Tibial artery (tissue), 4 donors: Measurements from ENCODE around the gene SLC24A4.

ENCODE experiments used
- DNase-seq, 2 donors: peaks; one replicate each; pipeline ENCODE4 v3.0.0-alpha.2; 2019
- H3K27ac ChIP-seq, 2 donors: fragments of 200-600 bp; sonication (generic) in 1 of 2; 1 replicate in 1 of 2; 2 replicates in 1 of 2; pipeline ENCODE4 v1.5.1; 2018 to 2019; ENCODE audit warnings: mild to moderate bottlenecking in 1 of 2
- H3K27me3 ChIP-seq, 2 donors: fragments of 200-600 bp; sonication (generic) in 1 of 2; one replicate each; pipeline versions ENCODE4 v1.5.1 to v1.6.0; 2016 to 2019
- H3K36me3 ChIP-seq, 3 donors: fragments of 200-600 bp; sonication (generic) in 2 of 3; one replicate each; pipeline ENCODE4 v1.5.1; 2016 to 2019; ENCODE audit warnings: mild to moderate bottlenecking in 2 of 3
- H3K4me1 ChIP-seq, 4 donors: fragments of 200-600 bp; sonication (generic) in 2 of 4; 1 replicate in 3 of 4; 2 replicates in 1 of 4; pipeline ENCODE4 v1.5.1; 2016 to 2019
- H3K4me3 ChIP-seq, 2 donors: fragments of 200-600 bp; sonication (generic) in 1 of 2; 1 replicate in 1 of 2; 2 replicates in 1 of 2; pipeline ENCODE4 v1.5.1; 2018 to 2019; ENCODE audit warnings: mild to moderate bottlenecking in 2 of 2
- H3K9me3 ChIP-seq, 3 donors: fragments of 200-600 bp; sonication (generic) in 1 of 3; one replicate each; pipeline ENCODE4 v1.5.1; 2016 to 2019
- CTCF ChIP-seq, 2 experiments: fragments of 200-600 bp in 1 of 2; fragments of 450-650 bp in 1 of 2; IDR thresholded peaks; one replicate each; pipeline ENCODE4 v1.5.1; 2017 to 2019; ENCODE audit warnings: antibody characterized with exemption in 2 of 2, mild to moderate bottlenecking in 1 of 2, moderate library complexity in 1 of 2
- intact Hi-C: fragments of 100-400 bp; cut with DNase I; formaldehyde crosslinking; loops from one replicate; pipeline ENCODE4 v1.15.0; 2023; ENCODE audit warnings: low total_unique reads

SLC24A4 gene

GRCh38 chr14:92453691-92454090 is 130.7 kb downstream of the SLC24A4 start:
- H3K4me1 ChIP-seq = peaks cover 0 to 5% (median 2%) of the 10 kb centered on the region in 4 donors
- intact Hi-C loops = loop anchor here (10.0 kb wide), 1 partner anchor 329 kb away; the partner anchor contains the start of genes CPSF2 and NDUFB1
- no peak for DNase-seq
- H3K27me3 ChIP-seq = no peaks in the 10 kb centered on the region
- no peaks in the 10 kb centered on the region for H3K9me3 ChIP-seq
- H3K27ac ChIP-seq = no peak overlapping the region
- TF ChIP-seq CTCF (IDR thresholded peaks at IDR 0.05) = no peak
- no peaks in the 10 kb centered on the region for H3K36me3 ChIP-seq
- H3K4me3 ChIP-seq = no peak overlapping the region

DNA sequence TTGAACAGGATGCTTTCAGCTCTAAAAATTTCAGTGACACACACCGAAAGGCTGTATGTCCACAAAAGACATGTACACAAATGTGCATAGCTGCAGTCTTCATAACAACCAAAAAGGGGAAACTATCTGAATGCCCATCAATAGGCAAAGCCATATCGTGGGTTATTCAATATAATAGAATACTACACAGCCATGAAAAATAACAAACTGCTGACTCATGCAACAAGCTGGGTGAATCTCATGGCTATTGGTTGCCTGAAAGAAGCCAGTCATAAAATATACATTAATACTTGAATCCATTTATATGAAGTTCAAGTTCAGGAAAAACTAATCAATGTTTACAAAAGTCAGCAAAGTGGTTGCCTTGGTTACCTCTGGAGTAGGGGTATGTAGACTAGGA is 132.3 kb downstream of the SLC24A4 start:
- Histone ChIP-seq H3K27me3 (no peaks in the 10 kb centered on the region), H3K9me3 (no peaks in the 10 kb centered on the region), H3K4me3 (no peak overlapping the region), H3K36me3 (no peaks in the 10 kb centered on the region), H3K27ac (no peak overlapping the region), H3K4me1 (peaks cover 0 to 5% (median 2%) of the 10 kb centered on the region in 4 donors)
- TF ChIP-seq CTCF (IDR thresholded peaks at IDR 0.05) = no peak
- intact Hi-C loops = loop anchor here (10.0 kb wide), 1 partner anchor 330 kb away; the partner anchor contains the start of genes CPSF2 and NDUFB1
- no peak for DNase-seq

DNA sequence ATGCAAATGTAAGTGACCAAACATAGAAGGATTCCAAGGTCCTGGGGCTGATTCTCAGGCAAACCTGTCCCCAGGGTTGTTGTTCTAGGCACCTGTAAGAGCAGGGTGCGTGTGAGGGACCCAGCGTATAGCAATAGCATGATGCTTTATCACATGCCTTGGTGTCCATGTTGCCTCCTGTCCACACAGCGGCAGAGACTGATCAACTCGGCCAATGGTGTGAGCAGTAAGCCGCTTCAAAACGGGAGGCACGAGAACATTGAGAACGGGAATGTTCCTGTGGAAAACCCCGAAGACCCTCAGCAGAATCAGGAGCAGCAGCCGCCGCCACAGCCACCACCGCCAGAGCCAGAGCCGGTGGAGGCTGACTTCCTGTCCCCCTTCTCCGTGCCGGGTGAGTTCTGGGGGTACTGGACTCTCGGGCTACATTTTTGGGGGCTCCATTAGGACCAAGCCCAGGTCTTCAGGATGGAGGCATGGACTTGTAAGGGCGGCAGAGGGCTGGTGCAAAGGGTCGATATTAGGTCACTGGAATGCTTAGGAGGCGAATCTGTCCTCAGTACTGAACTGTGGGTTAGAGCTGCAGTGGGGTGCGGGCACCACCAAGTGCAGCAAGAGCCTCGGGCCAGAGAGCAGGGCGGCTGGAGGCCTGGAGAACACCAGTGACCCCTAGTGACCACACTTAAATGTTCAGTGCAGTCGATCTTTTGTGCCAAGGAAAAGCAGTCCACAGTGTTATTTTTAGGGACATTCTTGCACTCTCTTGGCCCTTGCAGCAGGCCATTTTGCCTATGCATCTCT is 133.4 kb downstream of the SLC24A4 start:
- intact Hi-C loops = loop anchor here (10.0 kb wide), 1 partner anchor 332 kb away; the partner anchor contains the start of genes CPSF2 and NDUFB1
- no peaks in the 10 kb centered on the region for H3K27me3 ChIP-seq
- peaks cover 0 to 15% (median 3%) of the 10 kb centered on the region in 4 donors for H3K4me1 ChIP-seq
- H3K36me3 ChIP-seq = no peaks in the 10 kb centered on the region
- H3K27ac ChIP-seq = no peak overlapping the region
- H3K4me3 ChIP-seq = no peak overlapping the region
- no peaks in the 10 kb centered on the region for H3K9me3 ChIP-seq
- DNase-seq = peak in 1 of 2 donors; percentile 38
- TF ChIP-seq CTCF (IDR thresholded peaks at IDR 0.05) = peak; percentile 68 to 74

DNA sequence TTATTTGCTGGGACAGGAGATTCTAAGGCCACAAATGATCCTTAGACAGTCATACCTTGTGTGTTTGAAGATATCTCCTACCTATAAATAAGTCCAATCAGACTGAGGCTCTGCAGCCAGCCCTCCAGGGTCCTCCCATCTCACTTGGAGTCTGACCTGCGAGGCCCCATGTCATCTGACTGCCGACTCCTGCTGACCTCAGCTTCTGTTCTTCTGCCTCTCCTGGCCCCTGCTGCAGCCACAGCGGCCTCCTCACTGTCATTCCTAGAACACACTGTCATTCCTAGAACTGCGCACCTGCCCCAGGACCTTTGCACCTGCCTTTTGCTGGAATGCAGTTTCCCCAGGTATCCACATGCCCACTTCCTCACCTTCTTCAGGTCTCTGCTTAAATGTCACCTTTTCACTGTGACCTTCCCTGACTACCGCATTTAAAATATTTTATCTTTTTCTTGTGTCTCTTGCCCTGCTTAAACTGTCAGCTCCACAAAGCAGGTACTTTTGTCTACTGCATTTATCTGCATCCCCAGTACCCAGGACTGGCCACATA is 134.1 kb downstream of the SLC24A4 start:
- Histone ChIP-seq H3K27me3 (no peaks in the 10 kb centered on the region), H3K4me1 (peaks cover 0 to 20% (median 5%) of the 10 kb centered on the region in 4 donors), H3K4me3 (no peak overlapping the region), H3K36me3 (no peaks in the 10 kb centered on the region), H3K27ac (no peak overlapping the region), H3K9me3 (no peaks in the 10 kb centered on the region)
- intact Hi-C loops = loop anchor here (10.0 kb wide), 1 partner anchor 332 kb away; the partner anchor contains the start of genes CPSF2 and NDUFB1
- no peak for TF ChIP-seq CTCF (IDR thresholded peaks at IDR 0.05)
- no peak for DNase-seq

DNA sequence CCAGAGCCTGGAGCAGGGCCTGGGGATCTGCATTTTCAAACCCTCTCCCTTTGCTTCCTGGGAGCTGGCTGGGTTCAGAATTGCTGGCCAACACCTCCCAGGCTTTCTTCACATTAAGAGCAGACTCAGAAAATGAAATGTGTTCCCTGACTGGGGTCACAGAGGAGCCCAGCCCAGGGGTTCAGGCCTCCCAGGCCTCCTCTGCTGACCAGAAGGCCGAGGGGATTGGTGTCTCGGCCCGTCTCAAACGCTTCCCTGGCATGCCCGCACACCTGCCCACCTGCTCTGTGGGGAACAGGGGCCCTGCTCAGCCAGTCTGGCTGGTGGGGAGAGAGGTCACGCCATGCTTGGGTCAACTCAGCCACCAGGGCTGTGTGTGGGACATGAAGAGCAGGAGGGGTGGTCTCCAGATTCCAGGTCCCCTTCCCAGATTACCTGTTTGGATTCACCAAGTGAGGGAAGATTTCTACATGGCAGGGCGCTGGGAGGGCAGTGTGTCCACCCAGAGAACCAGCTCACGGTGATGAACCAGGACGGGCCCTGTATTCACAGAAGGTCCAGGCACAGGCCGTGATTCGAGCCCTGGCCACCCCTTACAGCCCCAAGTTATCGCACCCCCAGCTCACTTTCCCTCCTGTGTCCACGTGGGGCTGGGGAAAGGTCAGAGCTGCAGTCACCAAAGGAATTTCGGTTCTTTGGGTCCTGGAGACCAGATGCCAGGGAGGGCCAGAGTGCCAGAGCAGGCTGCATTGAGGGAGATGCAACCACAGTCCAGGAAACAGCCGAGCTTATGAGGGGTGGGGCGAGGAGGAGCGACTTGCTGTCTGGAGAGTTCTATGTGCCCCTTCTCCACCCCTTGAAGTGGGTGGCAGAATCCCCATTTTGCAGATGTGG is 135.4 kb downstream of the SLC24A4 start:
- intact Hi-C loops = loop anchor here (10.0 kb wide), 1 partner anchor 334 kb away; the partner anchor contains the start of genes CPSF2 and NDUFB1
- no peaks in the 10 kb centered on the region for H3K9me3 ChIP-seq
- TF ChIP-seq CTCF (IDR thresholded peaks at IDR 0.05) = no peak
- H3K4me1 ChIP-seq = peaks cover 0 to 20% (median 5%) of the 10 kb centered on the region in 4 donors
- H3K4me3 ChIP-seq = no peak overlapping the region
- no peaks in the 10 kb centered on the region for H3K36me3 ChIP-seq
- H3K27ac ChIP-seq = no peak overlapping the region
- H3K27me3 ChIP-seq = no peaks in the 10 kb centered on the region
- DNase-seq = no peak
